AG10803 (cell line): Measurements from ENCODE around the gene GSTT4.

Experiments used
- DNase-seq: peaks from one replicate; pipeline ENCODE4 v3.0.0; 2010; ENCODE audit warnings: low read depth
- H3K4me3 ChIP-seq: 2 replicates; pipeline ENCODE4 v1.5.1; 2011; ENCODE audit warnings: mild to moderate bottlenecking, low read length, control low read depth
- CTCF ChIP-seq: conservative IDR thresholded peaks from 2 replicates; pipeline ENCODE4 v1.5.1; 2011; ENCODE audit warnings: mild to moderate bottlenecking, low read length, control low read depth, inconsistent platforms

GSTT4 gene

GRCh38 chr22:24005201-24005600 lies at the start of gene GSTT4:
Gene GSTT4 (minus strand): TSS chr22:24005453. CDS start chr22:24005356, 97 bp downstream.
- TF ChIP-seq CTCF = no peak
- no peak for DNase-seq
- H3K4me3 ChIP-seq = no peak within 1 kb of the TSS

- no peak for TF ChIP-seq CTCF
- peak; percentile 11 for DNase-seq
- no peak overlapping the region for H3K4me3 ChIP-seq
Observed at GRCh38 chr22:24054356-24054755, 49.1 kb upstream of the GSTT4 start.

- no peak overlapping the region for H3K4me3 ChIP-seq
- DNase-seq = no peak
- no peak for TF ChIP-seq CTCF
Observed at GRCh38 chr22:24053481-24054226, 48.4 kb upstream of the GSTT4 start.

- TF ChIP-seq CTCF = no peak
- DNase-seq = peak; percentile 50
- no peak overlapping the region for H3K4me3 ChIP-seq
Observed at GRCh38 chr22:24051568-24051967, 46.3 kb upstream of the GSTT4 start.

GRCh38 chr22:24051028-24051427 lies 45.8 kb upstream of the GSTT4 start:
- no peak for TF ChIP-seq CTCF
- H3K4me3 ChIP-seq = no peak overlapping the region
- no peak for DNase-seq

- no peak overlapping the region for H3K4me3 ChIP-seq
- TF ChIP-seq CTCF = no peak
- DNase-seq = no peak
Observed at GRCh38 chr22:24049978-24050377, 44.7 kb upstream of the GSTT4 start.

- H3K4me3 ChIP-seq = no peak overlapping the region
- TF ChIP-seq CTCF = no peak
- no peak for DNase-seq
Observed at GRCh38 chr22:24049211-24049610, 44.0 kb upstream of the GSTT4 start.
